VCaP (cell line): ENCODE results near the gene SLC36A4.
"Not testable (repeated sequence)": the region's sequence is repeated elsewhere in the genome, so short reads cannot be mapped to it uniquely, and the experiment has no call there.

Source experiments
- H3K27ac ChIP-seq: fragments of 450-650 bp; 2 replicates; pipeline ENCODE4 v1.5.1; 2017
- CTCF ChIP-seq: fragments of 450-650 bp; conservative IDR thresholded peaks from 2 replicates; pipeline ENCODE4 v1.5.1; 2017; ENCODE audit warnings: mild to moderate bottlenecking, moderate library complexity

Gene SLC36A4

GRCh38 chr11:93193731-93194130, 4.1 kb downstream of the SLC36A4 start:
- peak overlapping the region; percentile 7; the same call in 1 of the 2 replicates for H3K27ac ChIP-seq
- TF ChIP-seq CTCF, result no peak

GRCh38 chr11:93192163-93192562, 5.6 kb downstream of the SLC36A4 start:
- no peak for TF ChIP-seq CTCF
- H3K27ac ChIP-seq, result peak overlapping the region; percentile 7; the same call in 1 of the 2 replicates

GRCh38 chr11:93189462-93189861, 8.3 kb downstream of the SLC36A4 start:
- peak overlapping the region; percentile 70 for H3K27ac ChIP-seq
- TF ChIP-seq CTCF, result no peak

- TF ChIP-seq CTCF, result no peak
- H3K27ac ChIP-seq, result peak overlapping the region; percentile 70
Measured at GRCh38 chr11:93188726-93189125, 9.1 kb downstream of the SLC36A4 start.

- TF ChIP-seq CTCF, result no peak
- H3K27ac ChIP-seq, result no peak overlapping the region
Measured at GRCh38 chr11:93187290-93187689, 10.5 kb downstream of the SLC36A4 start.

GRCh38 chr11:93177891-93178290, 19.9 kb downstream of the SLC36A4 start:
- H3K27ac ChIP-seq, result not testable (repeated sequence)

GRCh38 chr11:93169950-93170561, 27.7 kb downstream of the SLC36A4 start:
- no peak overlapping the region for H3K27ac ChIP-seq
- TF ChIP-seq CTCF, result peak; percentile 82

- no peak overlapping the region; the same call in 1 of the 2 replicates for H3K27ac ChIP-seq
- no peak for TF ChIP-seq CTCF
Measured at GRCh38 chr11:93169143-93169542, 28.6 kb downstream of the SLC36A4 start.
